HG03039 (cell line): Measurements from ENCODE around the gene LRP8.
"Not testable (repeated sequence)": the region's sequence is repeated elsewhere in the genome, so short reads cannot be mapped to it uniquely, and the experiment has no call there.

Experiments used
- ATAC-seq: cut with Tn5 transposase; IDR thresholded peaks from one replicate; pipeline ENCODE4 v1.9.1; 2021; ENCODE audit warnings: mild to moderate bottlenecking, moderate library complexity; ENCODE audit not compliant: unreplicated experiment

LRP8 gene

GRCh38 chr1:53237638-53238037 lies 90.2 kb downstream of the LRP8 start:
- ATAC-seq = no peak

- ATAC-seq = no peak
Measured at GRCh38 chr1:53220962-53221286, 106.9 kb downstream of the LRP8 start.

- ATAC-seq = peak; percentile 86
Measured at GRCh38 chr1:53220171-53220961, 107.5 kb downstream of the LRP8 start, which contains the start of gene CZIB. CZIB (minus strand) TSS chr1:53220634; CDS start chr1:53220575, 59 bp downstream.

- no peak for ATAC-seq
Measured at GRCh38 chr1:53219711-53220110, 108.2 kb downstream of the LRP8 start.

GRCh38 chr1:53218201-53218600 lies 109.7 kb downstream of the LRP8 start:
- no peak for ATAC-seq

- ATAC-seq = no peak
Measured at GRCh38 chr1:53214376-53214940, 113.4 kb downstream of the LRP8 start.

GRCh38 chr1:53210954-53211353 lies 116.9 kb downstream of the LRP8 start:
- no peak for ATAC-seq

GRCh38 chr1:53210352-53210751 lies 117.5 kb downstream of the LRP8 start:
- no peak for ATAC-seq

- ATAC-seq = no peak
Measured at GRCh38 chr1:53207726-53208125, 120.1 kb downstream of the LRP8 start.

- ATAC-seq = no peak
Measured at GRCh38 chr1:53206735-53207379, 121.0 kb downstream of the LRP8 start.

- not testable (repeated sequence) for ATAC-seq
Measured at GRCh38 chr1:53206083-53206685, 121.7 kb downstream of the LRP8 start.

- not testable (repeated sequence) for ATAC-seq
Measured at GRCh38 chr1:53205496-53205895, 122.4 kb downstream of the LRP8 start.

GRCh38 chr1:53203466-53203865 lies 124.4 kb downstream of the LRP8 start:
- no peak for ATAC-seq

GRCh38 chr1:53198241-53198651 lies 129.6 kb downstream of the LRP8 start:
- no peak for ATAC-seq

GRCh38 chr1:53197291-53198200 lies 130.3 kb downstream of the LRP8 start:
- no peak for ATAC-seq

GRCh38 chr1:53196485-53197290 lies 131.2 kb downstream of the LRP8 start, which contains the start of gene CPT2:
CPT2 (plus strand) TSS chr1:53196824; CDS start chr1:53196944, 120 bp downstream.
- ATAC-seq = peak; percentile 98

GRCh38 chr1:53196017-53196484 lies 131.8 kb downstream of the LRP8 start:
- ATAC-seq = no peak

- ATAC-seq = no peak
Measured at GRCh38 chr1:53195246-53196016, 132.4 kb downstream of the LRP8 start.
